Endothelial cell of umbilical vein (primary cell): ENCODE results near the gene STIMATE. TPM values are rescaled to one million over a fixed set of nuclear protein-coding genes. Genes with fewer than 3 reads are reported as not detected.

Experiments
- BruUV-seq: library from RNA; stranded (reverse); fragments of 400-500 nt; replicated peaks from 2 replicates; lab custom pipeline; 2021; lab: Mats Ljungman, UMichigan
- CTCF ChIA-PET: fragments of 300-600, 350-600 bp; sonication (Branson Sonifier 250); formaldehyde crosslinking; loops from one replicate; lab custom pipeline; 2021; ENCODE audit warnings: antibody characterized with exemption, inconsistent platforms; lab: Charles Lee
- POLR2A ChIA-PET: fragments of 300-600, 350-600 bp; sonication (Branson Sonifier 250); formaldehyde crosslinking; loops from one replicate; lab custom pipeline; 2021; ENCODE audit warnings: antibody characterized with exemption, inconsistent platforms; lab: Charles Lee
- DNase-seq: peaks from one replicate; pipeline ENCODE4 v3.0.0-alpha.2; 2011; ENCODE audit warnings: low read depth, low spot score
- FAIRE-seq: peaks from 2 replicates; lab custom pipeline; 2011; peaks lifted over from hg19 to GRCh38; lab: Jason Lieb, UNC
- H2AFZ ChIP-seq: 2 replicates; pipeline ENCODE4 v1.6.0; 2012; ENCODE audit warnings: low read depth, low read length, control low read depth, inconsistent platforms
- H3K27ac ChIP-seq: 2 replicates; pipeline ENCODE4 v1.5.1; 2011; ENCODE audit warnings: low read depth, mild to moderate bottlenecking, control low read depth, low read length, moderate library complexity; ENCODE audit not compliant: insufficient read depth
- H3K27me3 ChIP-seq, 2 experiments: 2 replicates each; pipeline versions ENCODE4 v1.6.0 to v1.6.1; 2011; ENCODE audit warnings: low read length in 2 of 2, mixed read lengths in 1 of 2; ENCODE audit not compliant: control insufficient read depth in 2 of 2, insufficient read depth in 2 of 2
- H3K36me3 ChIP-seq, 2 experiments: 2 replicates in 1 of 2; 3 replicates in 1 of 2; pipeline ENCODE4 v1.5.1; 2011; ENCODE audit warnings: low read length in 2 of 2, mild to moderate bottlenecking in 1 of 2, moderate library complexity in 1 of 2; ENCODE audit not compliant: control insufficient read depth in 2 of 2, insufficient read depth in 2 of 2; ENCODE audit errors: extremely low read depth in 1 of 2
- H3K4me1 ChIP-seq: 3 replicates; pipeline ENCODE4 v1.5.1; 2011; ENCODE audit warnings: mild to moderate bottlenecking, low read length; ENCODE audit not compliant: control insufficient read depth, insufficient read depth; ENCODE audit errors: extremely low read depth
- H3K4me2 ChIP-seq: 2 replicates; pipeline ENCODE4 v1.6.1; 2011; ENCODE audit warnings: low read length, control low read depth, mixed read lengths; ENCODE audit not compliant: insufficient read depth
- H3K4me3 ChIP-seq, 3 experiments: fragments of 200-600 bp in 1 of 3; sonication (generic), shearing (Covaris generic) in 1 of 3; replicated peaks in 1 of 3; 2 replicates each; pipeline ENCODE4 v1.5.1; 2011 to 2016; ENCODE audit warnings: control low read depth in 3 of 3, low read length in 3 of 3, mild to moderate bottlenecking in 2 of 3, inconsistent platforms in 1 of 3, low read depth in 1 of 3, moderate library complexity in 1 of 3; ENCODE audit not compliant: insufficient read depth in 1 of 3
- H3K79me2 ChIP-seq: 2 replicates; pipeline ENCODE4 v1.6.0; 2012; ENCODE audit warnings: low read length, inconsistent platforms; ENCODE audit not compliant: control insufficient read depth, insufficient read depth
- H3K9ac ChIP-seq: replicated peaks from 2 replicates; pipeline ENCODE3; 2011; ENCODE audit warnings: low read length, control low read depth; ENCODE audit not compliant: insufficient read depth; ENCODE audit errors: extremely low read depth
- H3K9me1 ChIP-seq: replicated peaks from 3 replicates; pipeline ENCODE4 v1.6.0; 2011; ENCODE audit warnings: mild to moderate bottlenecking, low read length; ENCODE audit not compliant: control insufficient read depth, insufficient read depth; ENCODE audit errors: extremely low read depth
- H3K9me3 ChIP-seq: replicated peaks from 2 replicates; pipeline ENCODE4 v1.5.1; 2012; ENCODE audit warnings: low read length, inconsistent platforms; ENCODE audit not compliant: control insufficient read depth, insufficient read depth
- H4K20me1 ChIP-seq: replicated peaks from 2 replicates; pipeline ENCODE3; 2011; ENCODE audit warnings: mild to moderate bottlenecking, low read length; ENCODE audit not compliant: control insufficient read depth, insufficient read depth; ENCODE audit errors: extremely low read depth
- CTCF ChIP-seq, 2 donors: IDR thresholded peaks; 1 replicate in 1 of 2; 2 replicates in 1 of 2; pipeline ENCODE4 v1.5.1; 2011; ENCODE audit warnings: low read length in 2 of 2, mild to moderate bottlenecking in 2 of 2, moderate library complexity in 2 of 2, control low read depth in 1 of 2, inconsistent platforms in 1 of 2, low read depth in 1 of 2; ENCODE audit not compliant: insufficient read depth in 1 of 2; ENCODE audit errors: extremely low read depth in 1 of 2
- EZH2 ChIP-seq: IDR thresholded peaks from 2 replicates; pipeline ENCODE4 v1.6.1; 2012; ENCODE audit warnings: borderline replicate concordance, low read depth, mild to moderate bottlenecking, moderate library complexity, low read length, inconsistent platforms; ENCODE audit not compliant: severe bottlenecking
- FOS ChIP-seq: IDR thresholded peaks from 2 replicates; pipeline ENCODE4 v1.6.1; 2011; ENCODE audit warnings: mild to moderate bottlenecking, low read length, moderate library complexity, borderline replicate concordance; ENCODE audit not compliant: insufficient read depth
- GATA2 ChIP-seq: IDR thresholded peaks from 2 replicates; pipeline ENCODE4 v1.7.0; 2011; ENCODE audit warnings: low read depth, mild to moderate bottlenecking, moderate library complexity, mixed read lengths, low read length; ENCODE audit not compliant: insufficient read length, insufficient read depth
- JUN ChIP-seq: IDR thresholded peaks from 2 replicates; pipeline ENCODE4 v1.6.1; 2011; ENCODE audit warnings: borderline replicate concordance, low read depth; ENCODE audit not compliant: insufficient read length, insufficient read depth
- MAX ChIP-seq: IDR thresholded peaks from 2 replicates; pipeline ENCODE4 v1.6.1; 2011; ENCODE audit not compliant: insufficient read depth, insufficient read length
- MYC ChIP-seq: IDR thresholded peaks from one replicate; pipeline ENCODE4 v1.6.1; 2011; ENCODE audit warnings: mild to moderate bottlenecking, low read depth, low read length
- POLR2A ChIP-seq: IDR thresholded peaks from 2 replicates; pipeline ENCODE4 v1.6.1; 2012; ENCODE audit warnings: low read depth, mild to moderate bottlenecking, control low read depth, low read length
- POLR2AphosphoS5 ChIP-seq: IDR thresholded peaks from 2 replicates; pipeline ENCODE4 v1.6.1; 2012; ENCODE audit warnings: low read depth, mild to moderate bottlenecking, control low read depth, low read length, moderate library complexity; ENCODE audit not compliant: insufficient read depth
- dilution Hi-C: fragments of 300-500 bp; cut with MboI; formaldehyde crosslinking; loops from one replicate; pipeline ENCODE4 v1.15.0; 2019; ENCODE audit warnings: low sequenced_read_pairs; ENCODE audit not compliant: extremely low pct_ligation_motif_present
- intact Hi-C: fragments of 100-400 bp; cut with micrococcal nuclease; formaldehyde crosslinking; loops from one replicate; pipeline ENCODE4 v1.10.0; 2022
- polyA plus RNA-seq, 4 experiments: library from polyadenylated mRNA; depleted of rRNA in 3 of 4; stranded (reverse) in 3 of 4; unstranded in 1 of 4; fragments of >200 nt; gene quantifications; 2 replicates each; pipeline versions ENCODE4 v1.2.1 to v1.2.3, GENCODE V29; 2011 to 2012; ENCODE audit warnings: missing spikeins in 1 of 4
- total RNA-seq: library from RNA; stranded (reverse); gene quantifications from 2 replicates; pipeline ENCODE4 v1.2.3, GENCODE V29; 2021

Gene STIMATE
- total and polyA plus RNA-seq, 2 donors (not counting 3 experiments of a cell fraction or from before 2014, with no cell fraction given), result 18.2 to 24.0 TPM

GRCh38 chr3:52845691-52846431 is 51.5 kb downstream of the STIMATE start:
- TF ChIP-seq CTCF (IDR thresholded peaks at IDR 0.05; ENCODE audit: extremely low read depth in 1 of 2, insufficient read depth in 1 of 2, low read depth in 1 of 2, low read length in 2 of 2) (peak in 1 of 2 donors; percentile 47), POLR2AphosphoS5 (no peak)
- ChIA-PET CTCF (interaction anchor here (0.6 to 2.6 kb wide), 12 partner anchors 9 to 244 kb away, joined by 3 to 11 read pairs (median 6); no protein-coding TSS in a partner anchor), POLR2A (no interaction called here)
- Histone ChIP-seq H3K36me3 (peaks cover 0 to 4% of the 10 kb centered on the region in 2 experiments), H4K20me1 (no peaks in the 10 kb centered on the region), H3K9ac (no peak overlapping the region), H2AFZ (no peak overlapping the region), H3K79me2 (no peaks in the 10 kb centered on the region), H3K9me1 (no peaks in the 10 kb centered on the region), H3K4me2 (no peak overlapping the region), H3K27me3 (no peaks in the 10 kb centered on the region), H3K4me1 (no peaks in the 10 kb centered on the region), H3K4me3 (no peak overlapping the region), H3K27ac (no peak overlapping the region), H3K9me3 (no peaks in the 10 kb centered on the region)
- dilution Hi-C loops, result no loop called here
- BruUV-seq, result no TSS peak
- DNase-seq (no peak), FAIRE-seq (no peak)
- intact Hi-C loops, result no loop called here

- TF ChIP-seq MAX (no peak), MYC (no peak), POLR2A (no peak), CTCF (IDR thresholded peaks at IDR 0.05; ENCODE audit: extremely low read depth in 1 of 2, insufficient read depth in 1 of 2, low read depth in 1 of 2, low read length in 2 of 2) (no peak), POLR2AphosphoS5 (no peak), FOS (no peak), JUN (no peak), EZH2 (no peak), GATA2 (no peak)
- DNase-seq (no peak), FAIRE-seq (no peak)
- Histone ChIP-seq H3K36me3 (peaks cover 0 to 4% of the 10 kb centered on the region in 2 experiments), H3K4me1 (no peaks in the 10 kb centered on the region), H3K27me3 (no peaks in the 10 kb centered on the region), H3K27ac (no peak overlapping the region), H3K4me2 (no peak overlapping the region), H3K9me1 (no peaks in the 10 kb centered on the region), H4K20me1 (no peaks in the 10 kb centered on the region), H3K79me2 (no peaks in the 10 kb centered on the region), H2AFZ (no peak overlapping the region), H3K9ac (no peak overlapping the region), H3K9me3 (no peaks in the 10 kb centered on the region), H3K4me3 (no peak overlapping the region)
- POLR2A ChIA-PET, result no interaction called here
- no TSS peak for BruUV-seq
- intact Hi-C loops (no loop called here), dilution Hi-C loops (no loop called here)
- CTCF ChIA-PET, result interaction anchor here (0.6 to 2.6 kb wide), 12 partner anchors 8 to 244 kb away, joined by 3 to 11 read pairs (median 6); no protein-coding TSS in a partner anchor
Observed at GRCh38 chr3:52845157-52845556, 52.2 kb downstream of the STIMATE start.
